ENCODE results near the gene LMX1B.

- TF ChIP-seq CTCF (IDR thresholded peaks at IDR 0.05) (no peak), POLR2A (IDR thresholded peaks at IDR 0.05) (no peak), POLR2AphosphoS5 (IDR thresholded peaks at IDR 0.05) (no peak)
Observed at GRCh38 chr9:126683698-126684044, 69.9 kb downstream of the LMX1B start.

Data from sigmoid colon (tissue), 4 donors.